Peyer's patch (tissue), 4 donors: Measurements from ENCODE around the gene MRPL1.
"Not testable (repeated sequence)": the region's sequence is repeated elsewhere in the genome, so short reads cannot be mapped to it uniquely, and the experiment has no call there.

Source experiments
- POLR2A ChIP-seq, 2 donors: fragments of 450-650 bp; IDR thresholded peaks; one replicate each; pipeline ENCODE4 v1.5.1; 2017; ENCODE audit warnings: antibody characterized with exemption in 2 of 2, mild to moderate bottlenecking in 2 of 2, moderate library complexity in 2 of 2
- TF ChIP-seq, protein P1 (sequence below), 6 experiments: fragments of 450-650 bp in 4 of 6; fragments of 200-600 bp in 2 of 6; sonication (generic) in 1 of 6; IDR thresholded peaks; one replicate each; pipeline ENCODE4 v1.5.1; 2017 to 2019; ENCODE audit warnings: antibody characterized with exemption in 6 of 6, mild to moderate bottlenecking in 3 of 6, moderate library complexity in 1 of 6

DNA sequence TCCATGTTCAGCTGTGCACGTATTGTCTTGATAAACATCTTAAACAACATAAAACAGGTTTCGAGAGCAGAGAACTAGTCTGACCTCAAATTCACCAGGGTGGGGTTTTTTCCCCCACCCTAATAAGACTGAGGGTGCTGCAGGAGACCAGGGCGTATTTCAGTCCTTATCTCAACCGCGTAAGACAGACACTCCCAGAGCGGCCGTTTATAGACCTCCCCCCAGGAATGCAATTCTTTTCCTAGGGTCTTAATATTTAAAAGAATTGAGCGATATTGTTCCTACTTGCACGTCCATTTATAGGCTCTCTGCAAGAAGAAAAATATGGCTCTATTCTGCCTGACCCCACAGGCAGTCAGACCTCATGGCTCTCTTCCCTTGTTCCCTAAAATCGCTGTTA is 83.3 kb downstream of the MRPL1 start:
- TF ChIP-seq, protein P1, sequence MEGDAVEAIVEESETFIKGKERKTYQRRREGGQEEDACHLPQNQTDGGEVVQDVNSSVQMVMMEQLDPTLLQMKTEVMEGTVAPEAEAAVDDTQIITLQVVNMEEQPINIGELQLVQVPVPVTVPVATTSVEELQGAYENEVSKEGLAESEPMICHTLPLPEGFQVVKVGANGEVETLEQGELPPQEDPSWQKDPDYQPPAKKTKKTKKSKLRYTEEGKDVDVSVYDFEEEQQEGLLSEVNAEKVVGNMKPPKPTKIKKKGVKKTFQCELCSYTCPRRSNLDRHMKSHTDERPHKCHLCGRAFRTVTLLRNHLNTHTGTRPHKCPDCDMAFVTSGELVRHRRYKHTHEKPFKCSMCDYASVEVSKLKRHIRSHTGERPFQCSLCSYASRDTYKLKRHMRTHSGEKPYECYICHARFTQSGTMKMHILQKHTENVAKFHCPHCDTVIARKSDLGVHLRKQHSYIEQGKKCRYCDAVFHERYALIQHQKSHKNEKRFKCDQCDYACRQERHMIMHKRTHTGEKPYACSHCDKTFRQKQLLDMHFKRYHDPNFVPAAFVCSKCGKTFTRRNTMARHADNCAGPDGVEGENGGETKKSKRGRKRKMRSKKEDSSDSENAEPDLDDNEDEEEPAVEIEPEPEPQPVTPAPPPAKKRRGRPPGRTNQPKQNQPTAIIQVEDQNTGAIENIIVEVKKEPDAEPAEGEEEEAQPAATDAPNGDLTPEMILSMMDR (IDR thresholded peaks at IDR 0.05): not testable (repeated sequence)
- TF ChIP-seq POLR2A (IDR thresholded peaks at IDR 0.05): not testable (repeated sequence)
